Smooth muscle cell (in vitro differentiated cells): ENCODE data around the gene UBE2G1. TPM values are rescaled to one million over a fixed set of nuclear protein-coding genes. Genes with fewer than 3 reads are reported as not detected.

Source experiments
- DNase-seq: peaks from one replicate; lab custom pipeline; 2025; ENCODE audit not compliant: unreplicated experiment; lab: John Stamatoyannopoulos, UW
- H2AFZ ChIP-seq: fragments of 200-600 bp; sonication (generic); 2 replicates; pipeline ENCODE4 v1.6.0; 2016; ENCODE audit warnings: antibody characterized with exemption, low read depth, mild to moderate bottlenecking
- H3F3A ChIP-seq: fragments of 200-600 bp; sonication (generic); 2 replicates; pipeline ENCODE4 v1.6.0; 2017; ENCODE audit warnings: antibody characterized with exemption, low read depth
- H3K27ac ChIP-seq: fragments of 200-600 bp; sonication (generic); 2 replicates; pipeline ENCODE4 v1.5.1; 2016; ENCODE audit warnings: low read depth, mild to moderate bottlenecking
- H3K27me3 ChIP-seq: fragments of 200-600 bp; sonication (generic); 2 replicates; pipeline ENCODE4 v1.6.1; 2016; ENCODE audit warnings: low read depth, mild to moderate bottlenecking
- H3K36me3 ChIP-seq: fragments of 200-600 bp; sonication (generic); 2 replicates; pipeline ENCODE4 v1.5.1; 2016; ENCODE audit warnings: low read depth
- H3K4me1 ChIP-seq: fragments of 200-600 bp; sonication (generic); 2 replicates; pipeline ENCODE4 v1.5.1; 2016; ENCODE audit warnings: low read depth
- H3K4me2 ChIP-seq: fragments of 200-600 bp; sonication (generic); 2 replicates; pipeline ENCODE4 v1.6.0; 2016; ENCODE audit warnings: mild to moderate bottlenecking
- H3K4me3 ChIP-seq: fragments of 200-600 bp; sonication (generic); 2 replicates; pipeline ENCODE4 v1.5.1; 2016; ENCODE audit warnings: mild to moderate bottlenecking
- H3K79me2 ChIP-seq: fragments of 200-600 bp; sonication (generic); 2 replicates; pipeline ENCODE4 v1.6.0; 2016; ENCODE audit warnings: low read depth, mild to moderate bottlenecking
- H3K9ac ChIP-seq: fragments of 200-600 bp; sonication (generic); 2 replicates; pipeline ENCODE4 v1.6.0; 2016; ENCODE audit warnings: low read depth
- H3K9me3 ChIP-seq: fragments of 200-600 bp; sonication (generic); replicated peaks from 2 replicates; pipeline ENCODE4 v1.5.1; 2016; ENCODE audit warnings: low read depth
- H4K20me1 ChIP-seq: fragments of 200-600 bp; sonication (generic); 2 replicates; pipeline ENCODE4 v1.6.0; 2016; ENCODE audit warnings: low read depth
- WGBS: methylation state at CpG from one replicate; pipeline ENCODE4 v1.1.7; 2016; ENCODE audit warnings: low lambda C conversion rate; 5-methylcytosine and 5-hydroxymethylcytosine counted together
- polyA plus RNA-seq: library from polyadenylated mRNA; unstranded; fragments of >200 nt; fragmentation: Nextera tagmentation; extraction: Ambion mirVana; gene quantifications from 2 replicates; pipeline ENCODE4 v1.2.1, GENCODE V29; 2016
- total RNA-seq: library from RNA; depleted of rRNA; stranded (reverse); fragments of >200 nt; gene quantifications from 2 replicates; pipeline ENCODE4 v1.2.3, GENCODE V29; 2014
- TF ChIP-seq, protein P1 (sequence below): fragments of 200-600 bp; sonication (generic); IDR thresholded peaks from 2 replicates; pipeline ENCODE4 v1.5.1; 2017; ENCODE audit warnings: borderline replicate concordance, mild to moderate bottlenecking, antibody characterized with exemption; ENCODE audit not compliant: insufficient read depth, poor library complexity, severe bottlenecking

UBE2G1 gene
- total and polyA plus RNA-seq, 2 experiments from 2014 or later, result 39.9 to 63.7 TPM

DNA sequence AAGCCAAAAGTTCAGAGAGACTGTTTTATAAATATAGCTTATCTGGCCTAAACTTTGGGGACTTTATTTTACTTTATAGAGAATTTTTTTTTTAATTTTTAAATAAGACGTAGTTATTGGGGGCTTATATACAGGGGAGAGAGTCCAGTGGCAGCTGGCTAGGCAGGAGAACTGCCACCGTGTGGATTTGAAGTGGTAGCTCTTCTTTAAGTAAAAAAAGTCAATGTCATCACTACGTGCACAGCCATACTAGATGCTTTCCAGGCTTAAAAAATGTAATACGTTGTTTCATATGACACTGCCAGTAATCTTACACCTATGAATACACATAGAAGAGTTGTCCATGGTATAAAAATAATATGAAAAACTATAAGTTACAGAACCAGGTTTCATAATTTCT is 70.8 kb downstream of the UBE2G1 start:
- peaks cover 35% of the 10 kb centered on the region for H3K79me2 ChIP-seq

DNA sequence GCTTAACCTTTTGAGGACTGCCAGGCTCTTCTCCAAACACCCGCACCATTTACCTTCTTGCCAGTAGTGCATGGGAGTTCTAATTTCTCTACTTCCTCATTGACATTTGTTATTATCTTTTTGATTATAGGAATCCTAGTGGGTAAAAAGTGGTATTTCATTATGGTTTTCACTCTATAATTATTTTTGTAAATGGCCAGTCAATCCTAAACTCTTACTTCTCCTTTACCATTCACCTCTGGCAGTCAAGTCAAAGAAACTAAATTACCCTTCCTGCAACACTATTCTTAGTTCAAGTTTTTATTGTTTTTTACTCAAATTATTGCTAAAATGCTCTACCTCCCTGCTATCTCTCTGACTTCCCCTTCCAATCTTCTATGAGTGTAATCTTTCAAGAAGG is 72.9 kb downstream of the UBE2G1 start:
- Histone ChIP-seq H3K79me2 (peaks cover 22% of the 10 kb centered on the region), H4K20me1 (peaks cover 59% of the 10 kb centered on the region)
- 95% methylated on average over 1 of the region's 1 CpG for WGBS

More for the DNA sequence above, 70.8 kb downstream of the UBE2G1 start:
- Histone ChIP-seq H3K36me3 (no peaks in the 10 kb centered on the region), H3K4me1 (peaks cover 4% of the 10 kb centered on the region), H3K4me3 (no peak overlapping the region), H3K27me3 (no peaks in the 10 kb centered on the region), H2AFZ (no peak overlapping the region), H3K9ac (no peak overlapping the region), H3K27ac (no peak overlapping the region), H3F3A (no peaks in the 10 kb centered on the region), H4K20me1 (peaks cover 71% of the 10 kb centered on the region), H3K4me2 (no peak overlapping the region), H3K9me3 (no peaks in the 10 kb centered on the region)
- TF ChIP-seq, protein P1, sequence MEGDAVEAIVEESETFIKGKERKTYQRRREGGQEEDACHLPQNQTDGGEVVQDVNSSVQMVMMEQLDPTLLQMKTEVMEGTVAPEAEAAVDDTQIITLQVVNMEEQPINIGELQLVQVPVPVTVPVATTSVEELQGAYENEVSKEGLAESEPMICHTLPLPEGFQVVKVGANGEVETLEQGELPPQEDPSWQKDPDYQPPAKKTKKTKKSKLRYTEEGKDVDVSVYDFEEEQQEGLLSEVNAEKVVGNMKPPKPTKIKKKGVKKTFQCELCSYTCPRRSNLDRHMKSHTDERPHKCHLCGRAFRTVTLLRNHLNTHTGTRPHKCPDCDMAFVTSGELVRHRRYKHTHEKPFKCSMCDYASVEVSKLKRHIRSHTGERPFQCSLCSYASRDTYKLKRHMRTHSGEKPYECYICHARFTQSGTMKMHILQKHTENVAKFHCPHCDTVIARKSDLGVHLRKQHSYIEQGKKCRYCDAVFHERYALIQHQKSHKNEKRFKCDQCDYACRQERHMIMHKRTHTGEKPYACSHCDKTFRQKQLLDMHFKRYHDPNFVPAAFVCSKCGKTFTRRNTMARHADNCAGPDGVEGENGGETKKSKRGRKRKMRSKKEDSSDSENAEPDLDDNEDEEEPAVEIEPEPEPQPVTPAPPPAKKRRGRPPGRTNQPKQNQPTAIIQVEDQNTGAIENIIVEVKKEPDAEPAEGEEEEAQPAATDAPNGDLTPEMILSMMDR, result no peak
- 70% methylated on average over 4 of the region's 4 CpGs for WGBS
- no peak for DNase-seq

DNA sequence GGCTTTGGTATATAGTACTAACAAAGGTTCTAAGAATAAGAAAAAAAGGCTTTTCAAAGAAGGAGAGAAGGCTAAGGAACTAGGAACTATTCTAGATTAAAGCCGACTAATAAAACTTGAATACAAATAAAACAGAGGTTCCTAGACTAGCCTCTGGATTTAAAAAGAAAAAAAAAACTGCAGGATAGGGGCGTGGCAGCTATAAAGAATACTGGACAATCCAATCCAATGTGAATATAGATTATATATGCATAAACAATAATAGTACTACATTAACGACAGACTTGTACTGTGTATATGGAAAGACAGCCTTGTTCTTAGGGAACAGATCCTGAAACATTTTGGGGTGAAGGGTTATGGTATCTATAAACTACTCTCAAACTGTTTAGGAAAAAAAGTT is 78.8 kb downstream of the UBE2G1 start:
- WGBS, result 95% methylated on average over 3 of the region's 3 CpGs

More for the DNA sequence above, 72.9 kb downstream of the UBE2G1 start:
- no peak overlapping the region for H3K27ac ChIP-seq
- H3K36me3 ChIP-seq, result peaks cover 4% of the 10 kb centered on the region
- no peaks in the 10 kb centered on the region for H3F3A ChIP-seq
- H3K4me2 ChIP-seq, result no peak overlapping the region
- no peak for DNase-seq
- no peaks in the 10 kb centered on the region for H3K9me3 ChIP-seq
- H3K9ac ChIP-seq, result no peak overlapping the region
- no peak overlapping the region for H2AFZ ChIP-seq
- H3K27me3 ChIP-seq, result no peaks in the 10 kb centered on the region
- peaks cover 4% of the 10 kb centered on the region for H3K4me1 ChIP-seq
- no peak overlapping the region for H3K4me3 ChIP-seq
- TF ChIP-seq, protein P1, result no peak

DNA sequence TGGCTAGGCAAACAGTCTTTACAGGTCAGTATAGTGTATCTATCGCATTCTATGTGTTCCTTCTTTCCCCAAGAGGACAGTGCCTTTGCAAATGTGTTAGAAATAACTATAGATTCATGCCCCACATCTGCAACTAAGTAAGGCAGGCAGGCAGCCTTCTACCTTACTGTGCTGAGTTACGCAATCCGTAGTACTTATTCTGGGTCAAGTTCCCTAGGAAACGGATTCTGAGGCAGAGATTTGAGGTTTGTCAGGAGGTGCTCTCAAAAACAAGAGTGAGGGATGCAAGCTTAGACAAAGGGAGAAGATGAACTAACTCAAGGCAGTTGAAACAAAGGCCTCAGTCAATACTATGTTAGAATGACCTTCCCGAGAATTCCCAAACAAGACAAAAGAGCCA is 90.0 kb downstream of the UBE2G1 start:
- H3K36me3 ChIP-seq, result peaks cover 15% of the 10 kb centered on the region
- peaks cover 54% of the 10 kb centered on the region for H4K20me1 ChIP-seq
- no peak overlapping the region for H2AFZ ChIP-seq
- no peak overlapping the region for H3K9ac ChIP-seq
- TF ChIP-seq, protein P1, result no peak
- no peak overlapping the region for H3K4me3 ChIP-seq
- DNase-seq, result no peak
- H3K27ac ChIP-seq, result no peak overlapping the region
- no peaks in the 10 kb centered on the region for H3K9me3 ChIP-seq
- peaks cover 21% of the 10 kb centered on the region for H3K79me2 ChIP-seq
- no peaks in the 10 kb centered on the region for H3K4me1 ChIP-seq
- no peak overlapping the region for H3K4me2 ChIP-seq
- WGBS, result 97% methylated on average over 5 of the region's 5 CpGs
- no peaks in the 10 kb centered on the region for H3F3A ChIP-seq
- H3K27me3 ChIP-seq, result no peaks in the 10 kb centered on the region

More for the DNA sequence above, 78.8 kb downstream of the UBE2G1 start:
- H3K36me3 ChIP-seq, result peaks cover 8% of the 10 kb centered on the region
- TF ChIP-seq, protein P1, result no peak
- H3K27me3 ChIP-seq, result no peaks in the 10 kb centered on the region
- H3K4me3 ChIP-seq, result no peak overlapping the region
- H4K20me1 ChIP-seq, result peaks cover 27% of the 10 kb centered on the region
- no peak overlapping the region for H3K9ac ChIP-seq
- H3K79me2 ChIP-seq, result no peaks in the 10 kb centered on the region
- no peaks in the 10 kb centered on the region for H3F3A ChIP-seq
- no peak for DNase-seq
- no peak overlapping the region for H2AFZ ChIP-seq
- H3K4me2 ChIP-seq, result no peak overlapping the region
- H3K27ac ChIP-seq, result no peak overlapping the region
- H3K9me3 ChIP-seq, result no peaks in the 10 kb centered on the region
- no peaks in the 10 kb centered on the region for H3K4me1 ChIP-seq
